ENCODE measurements around the gene ZNF628.

Gene ZNF628

GRCh38 chr19:55452749-55453346 is 23.6 kb upstream of the ZNF628 start:
- H3K4me3 ChIP-seq (ENCODE audit: low read depth, low read length, poor library complexity, severe bottlenecking): peak overlapping the region; percentile 57
- H3K9ac ChIP-seq (ENCODE audit: low read length): peak overlapping the region; percentile 29; the same call in 1 of the 2 replicates
- no peaks in the 10 kb centered on the region; the same call in 1 of the 2 replicates for H3K27me3 ChIP-seq (ENCODE audit: insufficient read depth, low read length)
- H3K9me2 ChIP-seq (ENCODE audit: low read depth, low read length): no peaks in the 10 kb centered on the region
- H3K36me3 ChIP-seq (ENCODE audit: insufficient read depth, low read length): peaks cover 15% of the 10 kb centered on the region
- H3K4me2 ChIP-seq (ENCODE audit: low read length): peak overlapping the region; percentile 68
- no peaks in the 10 kb centered on the region for H3F3A ChIP-seq (ENCODE audit: insufficient read depth, low read length)
- H3K9me3 ChIP-seq (ENCODE audit: low read length): no peaks in the 10 kb centered on the region
- no peak overlapping the region for H2AFZ ChIP-seq (ENCODE audit: low read length)
- peaks cover 14% of the 10 kb centered on the region for H3K4me1 ChIP-seq (ENCODE audit: insufficient read depth, low read length, severe bottlenecking)
- no peak for TF ChIP-seq EZH2 (IDR thresholded peaks at IDR 0.05; ENCODE audit: borderline replicate concordance, low read length)
- TF ChIP-seq, protein P1, sequence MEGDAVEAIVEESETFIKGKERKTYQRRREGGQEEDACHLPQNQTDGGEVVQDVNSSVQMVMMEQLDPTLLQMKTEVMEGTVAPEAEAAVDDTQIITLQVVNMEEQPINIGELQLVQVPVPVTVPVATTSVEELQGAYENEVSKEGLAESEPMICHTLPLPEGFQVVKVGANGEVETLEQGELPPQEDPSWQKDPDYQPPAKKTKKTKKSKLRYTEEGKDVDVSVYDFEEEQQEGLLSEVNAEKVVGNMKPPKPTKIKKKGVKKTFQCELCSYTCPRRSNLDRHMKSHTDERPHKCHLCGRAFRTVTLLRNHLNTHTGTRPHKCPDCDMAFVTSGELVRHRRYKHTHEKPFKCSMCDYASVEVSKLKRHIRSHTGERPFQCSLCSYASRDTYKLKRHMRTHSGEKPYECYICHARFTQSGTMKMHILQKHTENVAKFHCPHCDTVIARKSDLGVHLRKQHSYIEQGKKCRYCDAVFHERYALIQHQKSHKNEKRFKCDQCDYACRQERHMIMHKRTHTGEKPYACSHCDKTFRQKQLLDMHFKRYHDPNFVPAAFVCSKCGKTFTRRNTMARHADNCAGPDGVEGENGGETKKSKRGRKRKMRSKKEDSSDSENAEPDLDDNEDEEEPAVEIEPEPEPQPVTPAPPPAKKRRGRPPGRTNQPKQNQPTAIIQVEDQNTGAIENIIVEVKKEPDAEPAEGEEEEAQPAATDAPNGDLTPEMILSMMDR (IDR thresholded peaks at IDR 0.05; ENCODE audit: low read length): no peak
- H3K27ac ChIP-seq (ENCODE audit: low read depth, low read length, poor library complexity, severe bottlenecking): no peak overlapping the region
- no peaks in the 10 kb centered on the region for H3K79me2 ChIP-seq (ENCODE audit: insufficient read depth, low read length)
- no peaks in the 10 kb centered on the region for H4K20me1 ChIP-seq (ENCODE audit: insufficient read depth, low read length)

DNA sequence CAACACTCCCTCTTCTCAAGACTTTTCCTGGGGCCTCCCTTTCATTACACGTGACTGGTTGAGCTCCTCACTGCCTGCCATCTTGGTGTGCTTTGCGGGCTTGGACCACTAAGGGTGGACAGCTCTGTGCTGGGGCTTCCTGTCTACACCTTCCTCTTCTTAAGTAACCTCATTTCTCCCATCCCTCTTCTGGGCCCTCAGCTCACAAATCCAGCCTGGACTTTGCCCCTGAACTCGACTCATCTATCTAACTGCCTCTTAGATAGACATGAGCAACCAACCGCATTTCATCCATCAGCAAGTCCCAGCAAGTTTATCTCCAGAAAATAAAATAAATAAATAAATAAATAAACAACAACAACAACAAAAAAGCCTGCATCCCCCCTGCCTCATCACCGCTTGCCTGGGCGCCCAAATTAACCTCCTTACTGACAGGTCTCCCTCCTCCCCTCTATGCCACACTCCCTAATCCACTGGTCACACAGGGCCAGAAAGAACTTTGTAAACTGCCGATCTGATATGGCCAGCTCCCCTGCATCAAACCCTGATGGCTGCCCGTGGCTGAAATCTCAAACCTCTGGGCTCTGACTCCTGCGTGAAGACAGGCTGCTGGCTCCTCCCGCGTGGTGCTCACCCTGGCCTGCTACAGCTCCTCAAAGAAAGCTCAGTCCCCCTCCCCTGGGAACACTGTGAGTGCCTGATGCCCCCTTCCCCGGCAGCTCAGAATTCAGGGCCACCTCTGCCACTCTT is 22.7 kb upstream of the ZNF628 start:
- peaks cover 15% of the 10 kb centered on the region for H3K36me3 ChIP-seq (ENCODE audit: insufficient read depth, low read length)
- H3K4me3 ChIP-seq (ENCODE audit: low read depth, low read length, poor library complexity, severe bottlenecking): no peak overlapping the region
- no peaks in the 10 kb centered on the region for H3K79me2 ChIP-seq (ENCODE audit: insufficient read depth, low read length)
- no peak overlapping the region for H2AFZ ChIP-seq (ENCODE audit: low read length)
- peak overlapping the region; percentile 68; the same call in 1 of the 2 replicates for H3K4me2 ChIP-seq (ENCODE audit: low read length)
- TF ChIP-seq, protein P1 (IDR thresholded peaks at IDR 0.05; ENCODE audit: low read length): no peak
- TF ChIP-seq EZH2 (IDR thresholded peaks at IDR 0.05; ENCODE audit: borderline replicate concordance, low read length): no peak
- H3K9me3 ChIP-seq (ENCODE audit: low read length): no peaks in the 10 kb centered on the region
- peaks cover 14% of the 10 kb centered on the region for H3K4me1 ChIP-seq (ENCODE audit: insufficient read depth, low read length, severe bottlenecking)
- H3K27me3 ChIP-seq (ENCODE audit: insufficient read depth, low read length): no peaks in the 10 kb centered on the region; the same call in 1 of the 2 replicates
- no peaks in the 10 kb centered on the region for H3F3A ChIP-seq (ENCODE audit: insufficient read depth, low read length)
- H4K20me1 ChIP-seq (ENCODE audit: insufficient read depth, low read length): no peaks in the 10 kb centered on the region
- no peak overlapping the region for H3K9ac ChIP-seq (ENCODE audit: low read length)
- no peak overlapping the region for H3K27ac ChIP-seq (ENCODE audit: low read depth, low read length, poor library complexity, severe bottlenecking)
- H3K9me2 ChIP-seq (ENCODE audit: low read depth, low read length): no peaks in the 10 kb centered on the region

DNA sequence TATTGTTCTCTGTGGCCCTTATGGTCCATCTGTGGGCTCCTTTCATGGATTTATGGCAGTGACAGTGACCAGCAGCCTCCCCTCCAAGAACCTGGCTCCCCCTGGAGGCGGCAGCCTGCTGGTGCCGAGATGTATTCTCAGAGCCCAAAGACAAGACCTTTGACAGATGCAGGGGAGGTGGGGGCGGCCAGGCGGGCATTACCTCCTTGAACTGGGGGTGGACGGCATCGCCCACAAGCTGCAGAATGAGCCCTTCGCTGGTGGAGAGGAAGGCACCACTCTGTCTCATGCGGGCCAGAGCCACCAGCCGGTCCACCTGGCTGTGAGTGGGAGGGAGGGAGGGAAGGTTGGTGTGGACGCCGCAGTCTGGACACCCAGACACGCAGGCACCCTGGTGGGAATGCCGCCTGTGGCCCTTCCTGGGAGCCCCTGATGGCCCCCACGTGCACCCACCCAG is 21.6 kb upstream of the ZNF628 start:
- Histone ChIP-seq H3K9ac (ENCODE audit: low read length) (no peak overlapping the region), H3K27ac (ENCODE audit: low read depth, low read length, poor library complexity, severe bottlenecking) (no peak overlapping the region), H3K4me3 (ENCODE audit: low read depth, low read length, poor library complexity, severe bottlenecking) (no peak overlapping the region), H3K27me3 (ENCODE audit: insufficient read depth, low read length) (no peaks in the 10 kb centered on the region; the same call in 1 of the 2 replicates), H3K9me3 (ENCODE audit: low read length) (no peaks in the 10 kb centered on the region), H3K9me2 (ENCODE audit: low read depth, low read length) (no peaks in the 10 kb centered on the region), H3K4me1 (ENCODE audit: insufficient read depth, low read length, severe bottlenecking) (peaks cover 18% of the 10 kb centered on the region), H3K36me3 (ENCODE audit: insufficient read depth, low read length) (peaks cover 15% of the 10 kb centered on the region), H3K79me2 (ENCODE audit: insufficient read depth, low read length) (no peaks in the 10 kb centered on the region), H2AFZ (ENCODE audit: low read length) (no peak overlapping the region), H4K20me1 (ENCODE audit: insufficient read depth, low read length) (no peaks in the 10 kb centered on the region), H3K4me2 (ENCODE audit: low read length) (no peak overlapping the region), H3F3A (ENCODE audit: insufficient read depth, low read length) (no peaks in the 10 kb centered on the region)
- TF ChIP-seq EZH2 (IDR thresholded peaks at IDR 0.05; ENCODE audit: borderline replicate concordance, low read length): no peak
- TF ChIP-seq, protein P1 (IDR thresholded peaks at IDR 0.05; ENCODE audit: low read length): peak; percentile 70
